Natural killer cell treated with Interleukin-12 subunit alpha and Interleukin-12 subunit beta and Interleukin-15 and Interleukin-18, amount 100 ng/mL, for 72 hours (primary cell): Measurements from ENCODE around the gene TGFBR3L. TPM values are rescaled to one million over a fixed set of nuclear protein-coding genes. Genes with fewer than 3 reads are reported as not detected.
"Not testable (repeated sequence)": the region's sequence is repeated elsewhere in the genome, so short reads cannot be mapped to it uniquely, and the experiment has no call there.

ENCODE experiments used
- ATAC-seq, 2 donors: fragments of 150-1000 bp; cut with Tn5 transposase in 1 of 2; sonication (Bioruptor Pico), chemical (Tn5 transposase) in 1 of 2; 2 replicates each; pipeline ENCODE4 v1.10.0; 2021
- DNase-seq: peaks from one replicate; pipeline ENCODE4 v3.0.0; 2022; ENCODE audit warnings: low spot score
- H3K27ac Mint-ChIP-seq, 2 donors: 1 replicate in 1 of 2; 2 replicates in 1 of 2; pipeline ENCODE4 v1.8.0; 2022; ENCODE audit warnings: mixed read lengths in 2 of 2, mild to moderate bottlenecking in 1 of 2, moderate library complexity in 1 of 2
- H3K27me3 Mint-ChIP-seq, 2 donors: 1 replicate in 1 of 2; 2 replicates in 1 of 2; pipeline ENCODE4 v1.8.0; 2022; ENCODE audit warnings: mixed read lengths in 2 of 2
- H3K36me3 Mint-ChIP-seq: one replicate; pipeline ENCODE4 v1.8.0; 2022; ENCODE audit warnings: mixed read lengths
- H3K4me1 Mint-ChIP-seq, 2 donors: 1 replicate in 1 of 2; 2 replicates in 1 of 2; pipeline ENCODE4 v1.8.0; 2022; ENCODE audit warnings: low read depth in 2 of 2, mixed read lengths in 2 of 2, mild to moderate bottlenecking in 1 of 2
- H3K4me3 Mint-ChIP-seq: one replicate; pipeline ENCODE4 v1.8.0; 2022; ENCODE audit warnings: mixed read lengths
- H3K9me3 Mint-ChIP-seq: 2 replicates; pipeline ENCODE4 v1.8.0; 2022; ENCODE audit warnings: mixed read lengths
- total RNA-seq, 2 donors: library from RNA; stranded (reverse); gene quantifications; one replicate each; pipeline ENCODE4 v1.2.3, GENCODE V29; 2022

TGFBR3L gene
- total RNA-seq, 2 donors from 2014 or later: 4.7 to 5.6 TPM

- Mint-ChIP-seq H3K27me3 (peaks cover 2 to 7% of the 10 kb centered on the region in 2 donors), H3K4me1 (peaks cover 0 to 2% of the 10 kb centered on the region in 2 donors), H3K9me3 (no peaks in the 10 kb centered on the region), H3K27ac (no peak overlapping the region), H3K36me3 (no peaks in the 10 kb centered on the region), H3K4me3 (no peak overlapping the region)
- ATAC-seq (no peak), DNase-seq (no peak)
These were observed 25.8 kb upstream of the TGFBR3L start for GRCh38 chr19:7888826-7889217.

GRCh38 chr19:7893362-7894101, 21.1 kb upstream of the TGFBR3L start:
- not testable (repeated sequence) for H3K27ac Mint-ChIP-seq, H3K4me1 Mint-ChIP-seq, H3K9me3 Mint-ChIP-seq, H3K36me3 Mint-ChIP-seq, DNase-seq, ATAC-seq, H3K27me3 Mint-ChIP-seq, H3K4me3 Mint-ChIP-seq

GRCh38 chr19:7894612-7895309, 19.9 kb upstream of the TGFBR3L start:
- Mint-ChIP-seq H3K27ac (no peak overlapping the region), H3K9me3 (no peaks in the 10 kb centered on the region), H3K36me3 (no peaks in the 10 kb centered on the region), H3K4me1 (no peaks in the 10 kb centered on the region), H3K27me3 (peaks cover 5 to 6% of the 10 kb centered on the region in 2 donors), H3K4me3 (no peak overlapping the region)
- no peak for DNase-seq
- ATAC-seq: no peak

- Mint-ChIP-seq H3K9me3 (no peaks in the 10 kb centered on the region), H3K36me3 (no peaks in the 10 kb centered on the region), H3K4me1 (no peaks in the 10 kb centered on the region), H3K4me3 (no peak overlapping the region), H3K27ac (no peak overlapping the region), H3K27me3 (peaks cover 5 to 6% of the 10 kb centered on the region in 2 donors)
- ATAC-seq (no peak), DNase-seq (no peak)
These were observed 19.1 kb upstream of the TGFBR3L start for GRCh38 chr19:7895565-7895964.

GRCh38 chr19:7897292-7897691, 17.3 kb upstream of the TGFBR3L start:
- DNase-seq: no peak
- Mint-ChIP-seq H3K9me3 (no peaks in the 10 kb centered on the region), H3K27ac (no peak overlapping the region), H3K36me3 (no peaks in the 10 kb centered on the region), H3K4me1 (no peaks in the 10 kb centered on the region), H3K27me3 (peaks cover 5 to 6% of the 10 kb centered on the region in 2 donors), H3K4me3 (no peak overlapping the region)
- ATAC-seq: no peak

GRCh38 chr19:7898967-7899366, 15.7 kb upstream of the TGFBR3L start:
- H3K27ac Mint-ChIP-seq: no peak overlapping the region
- no peak overlapping the region for H3K4me3 Mint-ChIP-seq
- DNase-seq: no peak
- H3K27me3 Mint-ChIP-seq: peaks cover 5 to 6% of the 10 kb centered on the region in 2 donors
- no peaks in the 10 kb centered on the region for H3K9me3 Mint-ChIP-seq
- H3K36me3 Mint-ChIP-seq: no peaks in the 10 kb centered on the region
- H3K4me1 Mint-ChIP-seq: peaks cover 8 to 12% of the 10 kb centered on the region in 2 donors
- no peak for ATAC-seq

- Mint-ChIP-seq H3K9me3 (no peaks in the 10 kb centered on the region), H3K4me3 (no peak overlapping the region), H3K27ac (no peak overlapping the region), H3K4me1 (peaks cover 13 to 16% of the 10 kb centered on the region in 2 donors), H3K27me3 (peaks cover 2 to 6% of the 10 kb centered on the region in 2 donors), H3K36me3 (no peaks in the 10 kb centered on the region)
- ATAC-seq (no peak), DNase-seq (no peak)
These were observed 14.8 kb upstream of the TGFBR3L start for GRCh38 chr19:7899751-7900378.

DNA sequence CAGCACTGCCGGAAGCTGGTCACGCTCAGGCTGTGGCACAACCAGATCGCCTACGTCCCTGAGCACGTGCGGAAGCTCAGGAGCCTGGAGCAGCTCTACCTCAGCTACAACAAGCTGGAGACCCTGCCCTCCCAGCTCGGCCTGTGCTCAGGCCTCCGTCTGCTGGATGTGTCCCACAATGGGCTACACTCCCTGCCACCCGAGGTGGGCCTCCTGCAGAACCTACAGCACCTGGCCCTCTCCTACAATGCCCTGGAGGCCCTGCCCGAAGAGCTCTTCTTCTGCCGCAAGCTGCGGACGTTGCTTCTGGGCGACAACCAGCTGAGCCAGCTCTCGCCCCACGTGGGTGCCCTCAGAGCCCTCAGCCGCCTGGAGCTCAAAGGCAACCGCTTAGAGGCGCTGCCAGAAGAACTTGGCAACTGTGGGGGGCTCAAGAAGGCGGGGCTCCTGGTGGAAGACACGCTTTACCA, 14.2 kb upstream of the TGFBR3L start:
- Mint-ChIP-seq H3K4me3 (no peak overlapping the region), H3K9me3 (no peaks in the 10 kb centered on the region), H3K36me3 (no peaks in the 10 kb centered on the region), H3K4me1 (peaks cover 19 to 20% of the 10 kb centered on the region in 2 donors), H3K27me3 (peaks cover 2 to 6% of the 10 kb centered on the region in 2 donors), H3K27ac (no peak overlapping the region)
- DNase-seq (no peak), ATAC-seq (no peak)

DNA sequence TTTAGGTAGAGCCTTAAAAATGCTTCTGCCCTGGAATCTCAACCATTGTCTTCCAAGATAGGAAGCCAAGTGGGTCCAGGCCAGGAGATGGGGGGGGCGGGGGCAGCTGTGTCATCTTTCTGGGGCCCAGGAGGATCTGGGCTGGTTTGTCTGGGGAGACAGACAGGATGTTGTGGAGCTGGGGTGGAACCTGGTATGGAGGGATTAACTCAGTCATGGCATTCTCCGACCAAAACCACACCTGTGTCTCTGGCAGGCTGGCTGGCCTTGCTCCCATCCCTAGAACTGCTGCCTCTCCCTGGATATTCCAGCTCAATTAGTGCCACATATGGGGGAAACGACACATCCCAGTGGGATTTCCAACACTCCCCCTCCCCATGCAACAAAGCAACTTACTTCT, 13.7 kb upstream of the TGFBR3L start:
- Mint-ChIP-seq H3K27ac (no peak overlapping the region), H3K27me3 (peaks cover 2 to 6% of the 10 kb centered on the region in 2 donors), H3K4me3 (no peak overlapping the region), H3K9me3 (no peaks in the 10 kb centered on the region), H3K4me1 (peaks cover 24 to 25% of the 10 kb centered on the region in 2 donors), H3K36me3 (no peaks in the 10 kb centered on the region)
- DNase-seq: no peak
- ATAC-seq: no peak

DNA sequence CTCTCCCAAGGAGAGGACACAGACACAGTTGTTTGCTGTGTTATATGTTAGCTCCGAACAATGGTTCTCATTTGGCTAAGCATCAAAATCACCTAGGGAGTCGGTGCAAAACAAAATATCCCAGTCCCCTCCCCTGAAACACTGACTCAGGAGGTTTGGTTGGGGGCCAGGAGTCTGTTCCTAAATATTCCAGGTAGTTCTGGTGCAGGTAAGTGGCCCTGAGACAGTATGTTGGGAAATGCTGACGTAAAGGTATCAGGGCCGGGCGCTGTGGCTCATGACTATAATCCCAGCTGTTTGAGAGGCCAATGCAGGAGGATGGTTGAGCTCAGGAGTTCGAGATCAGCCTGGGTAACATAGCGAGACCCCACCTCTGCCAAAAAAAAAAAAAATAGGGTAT, 13.3 kb upstream of the TGFBR3L start:
- Mint-ChIP-seq H3K36me3 (no peaks in the 10 kb centered on the region), H3K27ac (no peak overlapping the region), H3K9me3 (no peaks in the 10 kb centered on the region), H3K27me3 (peaks cover 2 to 6% of the 10 kb centered on the region in 2 donors), H3K4me3 (peak overlapping the region; percentile 45), H3K4me1 (peaks cover 25 to 28% of the 10 kb centered on the region in 2 donors)
- DNase-seq (no peak), ATAC-seq (no peak)

GRCh38 chr19:7902796-7903243, 11.8 kb upstream of the TGFBR3L start:
- Mint-ChIP-seq H3K9me3 (no peaks in the 10 kb centered on the region), H3K36me3 (no peaks in the 10 kb centered on the region)

DNA sequence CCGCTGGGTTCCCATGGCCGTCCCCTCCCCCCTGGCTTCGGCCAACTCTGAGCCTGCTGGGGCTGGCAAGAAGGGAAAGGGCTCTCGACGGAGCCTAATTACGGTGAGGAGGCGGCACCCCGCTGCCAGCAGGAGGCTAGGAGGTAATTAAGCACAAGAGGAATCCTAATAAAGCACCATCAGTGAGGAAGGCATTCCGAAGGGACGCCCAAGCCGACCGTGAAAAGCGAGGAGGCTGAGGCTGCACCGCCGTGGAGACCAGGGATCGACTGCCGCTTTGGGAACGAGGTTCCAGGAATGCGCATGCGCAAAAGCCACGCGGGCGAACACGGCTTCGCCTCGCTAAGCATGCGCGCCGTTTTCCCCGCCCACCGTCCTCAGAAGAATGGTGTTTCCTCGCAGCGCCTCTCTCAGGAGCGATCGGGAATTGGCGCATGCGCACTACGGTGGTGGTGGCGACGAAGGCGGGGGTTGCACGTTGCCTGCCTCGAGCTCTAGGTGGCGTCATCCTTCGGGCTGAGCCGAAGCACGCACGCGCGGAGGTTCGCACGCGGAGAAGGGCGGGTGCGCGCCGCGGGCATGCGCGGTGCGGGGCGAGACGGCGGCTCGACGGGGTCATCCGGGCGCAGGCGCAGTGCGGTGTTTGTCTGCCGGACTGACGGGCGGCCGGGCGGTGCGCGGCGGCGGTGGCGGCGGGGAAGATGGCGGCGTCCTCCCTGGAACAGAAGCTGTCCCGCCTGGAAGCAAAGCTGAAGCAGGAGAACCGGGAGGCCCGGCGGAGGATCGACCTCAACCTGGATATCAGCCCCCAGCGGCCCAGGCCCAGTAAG, 11.2 kb upstream of the TGFBR3L start, which contains the start of gene MAP2K7:
MAP2K7 (plus strand) TSS at position 634 of the 830 bp plus-strand sequence; CDS start at position 702, 68 bp downstream.
- Mint-ChIP-seq H3K36me3 (no peaks in the 10 kb centered on the region), H3K27me3 (no peaks in the 10 kb centered on the region), H3K4me1 (peaks cover 25 to 38% of the 10 kb centered on the region in 2 donors), H3K9me3 (no peaks in the 10 kb centered on the region), H3K4me3 (peak within 1 kb of the TSS; percentile 94), H3K27ac (peak within 1 kb of the TSS; percentile 87 to 96)
- peak; percentile 100 for DNase-seq
- ATAC-seq: peak; percentile 92 to 94

More at GRCh38 chr19:7902796-7903243, 11.8 kb upstream of the TGFBR3L start:
- H3K4me1 Mint-ChIP-seq: peaks cover 25 to 37% of the 10 kb centered on the region in 2 donors
- peak overlapping the region; percentile 87 to 95 for H3K27ac Mint-ChIP-seq
- DNase-seq (no peak), ATAC-seq (no peak)
- H3K4me3 Mint-ChIP-seq: peak overlapping the region; percentile 90
- peaks cover 0 to under 1% of the 10 kb centered on the region in 2 donors for H3K27me3 Mint-ChIP-seq
